Omental fat pad (tissue), 4 donors: Measurements from ENCODE around the gene BARHL2. TPM values are rescaled to one million over a fixed set of nuclear protein-coding genes. Genes with fewer than 3 reads are reported as not detected.

Experiments
- ATAC-seq: fragments of 150-250 bp; one replicate; pipeline ENCODE4 v1.9.1; 2016; ENCODE audit warnings: mild to moderate bottlenecking, moderate library complexity; ENCODE audit not compliant: low FRiP score
- DNase-seq: peaks from one replicate; pipeline ENCODE4 v3.0.0-alpha.2; 2019; ENCODE audit warnings: low spot score
- CTCF ChIP-seq, 3 donors: fragments of 450-650 bp; IDR thresholded peaks; one replicate each; pipeline ENCODE4 v1.5.1; 2016 to 2017; ENCODE audit warnings: antibody characterized with exemption in 3 of 3, mild to moderate bottlenecking in 3 of 3, moderate library complexity in 2 of 3
- total RNA-seq, 4 donors: library from RNA; depleted of rRNA; stranded (reverse); fragments of >200 nt; gene quantifications; one replicate each; pipeline ENCODE4 v1.1.0, GENCODE V29; 2016

The BARHL2 gene
- total RNA-seq, 4 donors from 2014 or later, result not detected

- ATAC-seq (no peak), DNase-seq (no peak)
- no peak for TF ChIP-seq CTCF (IDR thresholded peaks at IDR 0.05)
These were observed 22.3 kb downstream of the BARHL2 start for GRCh38 chr1:90694846-90695245.

- no peak for ATAC-seq
- TF ChIP-seq CTCF (IDR thresholded peaks at IDR 0.05), result no peak
- no peak for DNase-seq
These were observed 29.4 kb downstream of the BARHL2 start for GRCh38 chr1:90687747-90688146.

GRCh38 chr1:90675161-90675847 lies 41.8 kb downstream of the BARHL2 start:
- ATAC-seq (no peak), DNase-seq (no peak)
- no peak for TF ChIP-seq CTCF (IDR thresholded peaks at IDR 0.05)

GRCh38 chr1:90671741-90672140 lies 45.4 kb downstream of the BARHL2 start:
- no peak for DNase-seq
- TF ChIP-seq CTCF (IDR thresholded peaks at IDR 0.05), result no peak
- no peak for ATAC-seq

- DNase-seq (no peak), ATAC-seq (no peak)
These were observed 45.9 kb downstream of the BARHL2 start for GRCh38 chr1:90671251-90671650.

More at GRCh38 chr1:90671251-90671650, 45.9 kb downstream of the BARHL2 start:
- no peak for TF ChIP-seq CTCF (IDR thresholded peaks at IDR 0.05)
